PC-9 (cell line): Measurements from ENCODE around the gene DOHH. TPM values are rescaled to one million over a fixed set of nuclear protein-coding genes. Genes with fewer than 3 reads are reported as not detected.

Experiments used
- BruUV-seq: library from RNA; stranded (reverse); fragments of 400-500 nt; replicated peaks from 2 replicates; lab custom pipeline; 2021; lab: Mats Ljungman, UMichigan
- CTCF ChIA-PET: fragments of 300-600 bp; sonication (Branson Sonifier 250); formaldehyde crosslinking; loops from one replicate; lab custom pipeline; 2022; ENCODE audit warnings: antibody characterized with exemption; lab: Charles Lee
- POLR2A ChIA-PET: fragments of 300-600 bp; sonication (Branson Sonifier 250); formaldehyde crosslinking; loops from one replicate; lab custom pipeline; 2022; ENCODE audit warnings: antibody characterized with exemption; ENCODE audit not compliant: unreplicated experiment; lab: Charles Lee
- DNase-seq, 2 experiments: peaks; one replicate each; pipeline versions ENCODE4 v3.0.0 to v3.0.0-alpha.2; 2015 to 2022; ENCODE audit warnings: mixed read lengths in 1 of 2
- H2AFZ ChIP-seq: fragments of 200-600 bp; sonication (generic); 2 replicates; pipeline ENCODE4 v1.8.1; 2017; ENCODE audit warnings: antibody characterized with exemption
- H3F3A ChIP-seq: fragments of 200-600 bp; sonication (generic); 2 replicates; pipeline ENCODE4 v1.8.1; 2017; ENCODE audit warnings: antibody characterized with exemption, mild to moderate bottlenecking, low read depth; ENCODE audit not compliant: insufficient read depth
- H3K27ac ChIP-seq: fragments of 200-600 bp; sonication (generic); 2 replicates; pipeline ENCODE4 v1.6.1; 2016; ENCODE audit warnings: mixed run types
- H3K27me3 ChIP-seq: fragments of 200-600 bp; sonication (generic); 2 replicates; pipeline ENCODE4 v1.6.1; 2016; ENCODE audit warnings: low read depth, mixed run types; ENCODE audit not compliant: insufficient read depth
- H3K36me3 ChIP-seq: fragments of 200-600 bp; sonication (generic); 2 replicates; pipeline ENCODE4 v1.6.1; 2016; ENCODE audit warnings: low read depth, mixed run types
- H3K4me1 ChIP-seq: fragments of 200-600 bp; sonication (generic); replicated peaks from 2 replicates; pipeline ENCODE4 v1.6.1; 2016; ENCODE audit warnings: mixed run types; ENCODE audit not compliant: insufficient read depth
- H3K4me2 ChIP-seq: fragments of 200-600 bp; sonication (generic); 2 replicates; pipeline ENCODE4 v1.6.1; 2017; ENCODE audit warnings: mixed run types
- H3K4me3 ChIP-seq: fragments of 200-600 bp; sonication (generic); 2 replicates; pipeline ENCODE4 v1.6.1; 2016; ENCODE audit warnings: mixed run types
- H3K79me2 ChIP-seq: fragments of 200-600 bp; sonication (generic); 2 replicates; pipeline ENCODE4 v1.6.1; 2017; ENCODE audit warnings: low read depth, mixed run types
- H3K9me2 ChIP-seq: fragments of 200-600 bp; sonication (generic); 2 replicates; pipeline ENCODE4 v1.8.1; 2017; ENCODE audit warnings: mild to moderate bottlenecking; ENCODE audit not compliant: insufficient read depth
- H3K9me3 ChIP-seq: fragments of 200-600 bp; sonication (generic); 2 replicates; pipeline ENCODE4 v1.8.1; 2016; ENCODE audit warnings: low read depth; ENCODE audit not compliant: insufficient read depth
- H4K20me1 ChIP-seq: fragments of 200-600 bp; sonication (generic); 2 replicates; pipeline ENCODE4 v1.8.1; 2017; ENCODE audit not compliant: insufficient read depth
- EZH2 ChIP-seq: fragments of 200-600 bp; sonication (generic); IDR thresholded peaks from 2 replicates; pipeline ENCODE4 v1.8.0; 2017; ENCODE audit warnings: antibody characterized with exemption, low read depth
- intact Hi-C: fragments of 100-400 bp; cut with micrococcal nuclease; formaldehyde crosslinking; loops from one replicate; pipeline ENCODE4 v1.10.0; 2022; ENCODE audit not compliant: unreplicated experiment
- total RNA-seq: library from RNA; stranded (reverse); gene quantifications from 2 replicates; pipeline ENCODE4 v1.2.3, GENCODE V29; 2021
- TF ChIP-seq, protein P1 (sequence below): fragments of 200-600 bp; sonication (generic); conservative IDR thresholded peaks from 2 replicates; pipeline ENCODE4 v1.6.1; 2017; ENCODE audit warnings: mixed run types, antibody characterized with exemption, mild to moderate bottlenecking, moderate library complexity

Gene DOHH
- total RNA-seq, 1 experiment from 2014 or later: 7.7 TPM

DNA sequence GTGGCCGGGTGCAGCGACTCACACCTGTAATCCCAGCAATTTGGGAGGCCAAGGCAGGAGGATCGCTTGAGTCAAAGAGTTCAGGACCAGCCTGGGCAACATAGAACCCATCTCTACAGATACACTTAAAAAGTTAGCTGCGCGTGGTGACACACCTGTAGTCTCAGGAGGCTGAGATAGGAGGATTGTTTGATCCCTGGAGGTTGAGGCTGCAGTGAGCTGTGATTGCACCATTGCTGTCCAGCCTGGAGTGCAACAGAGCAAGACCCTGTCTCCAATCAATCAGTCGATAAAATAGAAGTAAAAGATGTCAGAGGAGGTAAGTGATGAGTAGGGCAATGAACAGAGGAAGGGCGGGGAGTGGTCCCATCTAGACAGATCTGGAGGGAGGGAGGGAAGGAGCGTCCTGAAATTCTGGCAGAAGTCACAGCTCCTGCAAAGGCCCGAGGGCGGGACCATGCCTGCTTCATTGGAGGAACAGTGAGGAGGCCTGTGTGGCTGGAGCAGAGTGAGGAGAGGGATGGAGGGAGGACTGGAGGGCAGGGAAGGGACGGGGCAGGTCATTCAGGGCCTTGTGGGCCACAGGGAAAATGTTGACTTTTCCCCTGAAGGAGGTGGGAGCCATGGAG is 29.9 kb downstream of the DOHH start:
- H3K4me3 ChIP-seq: no peak overlapping the region
- no peak overlapping the region for H3K27ac ChIP-seq
- CTCF ChIA-PET: interaction anchor here (1.1 kb wide), 1 partner anchor 10 kb away, joined by 3 read pairs; no protein-coding TSS in a partner anchor

DNA sequence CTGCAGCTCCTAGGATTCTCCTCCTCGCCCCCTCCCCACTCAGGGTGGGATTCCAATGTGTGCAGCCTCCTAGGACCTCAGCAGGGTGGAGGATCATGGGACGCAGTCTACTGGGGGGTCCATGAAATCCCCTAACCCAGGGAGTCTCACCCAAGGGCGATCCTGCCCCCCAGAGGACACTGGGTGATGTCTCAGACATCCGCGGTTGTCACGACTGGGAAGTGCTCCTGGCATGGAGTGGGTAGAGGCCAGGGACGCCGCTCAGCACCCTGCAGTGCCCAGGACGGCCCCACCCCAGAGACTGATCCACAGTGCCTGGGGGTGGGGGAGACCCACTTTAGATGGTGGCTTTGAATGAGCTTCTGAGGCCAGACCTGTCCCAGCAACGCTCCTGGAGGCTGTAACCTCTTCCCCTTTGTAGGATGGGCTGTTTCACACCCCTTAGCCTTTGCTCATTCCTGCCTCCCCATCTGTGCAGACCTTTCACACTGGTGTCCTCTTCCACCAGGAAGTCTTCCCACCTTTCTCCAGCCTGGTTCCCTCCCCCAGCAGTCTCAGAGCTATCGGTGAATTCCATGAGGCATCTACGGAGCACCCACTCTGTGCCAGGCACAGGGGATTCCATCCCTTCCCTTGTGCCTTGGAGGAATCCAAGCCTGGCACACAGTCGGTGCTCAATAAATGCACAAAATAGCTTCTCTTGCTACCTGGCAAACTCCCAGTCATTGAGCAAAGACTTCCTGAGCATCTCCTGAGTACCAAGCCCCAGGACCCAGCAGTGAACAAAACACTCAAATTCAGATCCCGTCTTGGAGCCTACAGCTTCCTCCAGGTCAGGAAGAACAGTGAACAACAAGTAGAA is 30.6 kb downstream of the DOHH start:
- no peak for DNase-seq
- Histone ChIP-seq H3K27ac (no peak overlapping the region), H2AFZ (no peak overlapping the region), H3K79me2 (no peaks in the 10 kb centered on the region), H3K4me3 (no peak overlapping the region), H3K36me3 (no peaks in the 10 kb centered on the region), H3K9me3 (no peaks in the 10 kb centered on the region), H3F3A (0 out of 2 replicates have a peak, but pooled peaks cover 3% of the 10 kb centered on the region), H3K27me3 (no peaks in the 10 kb centered on the region), H3K4me1 (no peaks in the 10 kb centered on the region), H3K9me2 (no peaks in the 10 kb centered on the region), H3K4me2 (no peak overlapping the region), H4K20me1 (no peaks in the 10 kb centered on the region)
- CTCF ChIA-PET: interaction anchor here (0.7 to 1.1 kb wide), 2 partner anchors 9 to 31 kb away, joined by 3 read pairs; partner anchors contain the start of gene DOHH
- POLR2A ChIA-PET: no interaction called here
- intact Hi-C loops: no loop called here
- TF ChIP-seq, protein P1, sequence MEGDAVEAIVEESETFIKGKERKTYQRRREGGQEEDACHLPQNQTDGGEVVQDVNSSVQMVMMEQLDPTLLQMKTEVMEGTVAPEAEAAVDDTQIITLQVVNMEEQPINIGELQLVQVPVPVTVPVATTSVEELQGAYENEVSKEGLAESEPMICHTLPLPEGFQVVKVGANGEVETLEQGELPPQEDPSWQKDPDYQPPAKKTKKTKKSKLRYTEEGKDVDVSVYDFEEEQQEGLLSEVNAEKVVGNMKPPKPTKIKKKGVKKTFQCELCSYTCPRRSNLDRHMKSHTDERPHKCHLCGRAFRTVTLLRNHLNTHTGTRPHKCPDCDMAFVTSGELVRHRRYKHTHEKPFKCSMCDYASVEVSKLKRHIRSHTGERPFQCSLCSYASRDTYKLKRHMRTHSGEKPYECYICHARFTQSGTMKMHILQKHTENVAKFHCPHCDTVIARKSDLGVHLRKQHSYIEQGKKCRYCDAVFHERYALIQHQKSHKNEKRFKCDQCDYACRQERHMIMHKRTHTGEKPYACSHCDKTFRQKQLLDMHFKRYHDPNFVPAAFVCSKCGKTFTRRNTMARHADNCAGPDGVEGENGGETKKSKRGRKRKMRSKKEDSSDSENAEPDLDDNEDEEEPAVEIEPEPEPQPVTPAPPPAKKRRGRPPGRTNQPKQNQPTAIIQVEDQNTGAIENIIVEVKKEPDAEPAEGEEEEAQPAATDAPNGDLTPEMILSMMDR: no peak
- no peak for TF ChIP-seq EZH2
- BruUV-seq: no TSS peak

More for the DNA sequence above, 29.9 kb downstream of the DOHH start:
- TF ChIP-seq EZH2: no peak
- TF ChIP-seq, protein P1: no peak
- no peaks in the 10 kb centered on the region for H3K79me2 ChIP-seq
- no peak overlapping the region for H3K4me2 ChIP-seq
- POLR2A ChIA-PET: no interaction called here
- H3F3A ChIP-seq: 0 out of 2 replicates have a peak, but pooled peaks cover 3% of the 10 kb centered on the region
- H3K9me3 ChIP-seq: no peaks in the 10 kb centered on the region
- BruUV-seq: no TSS peak
- H4K20me1 ChIP-seq: no peaks in the 10 kb centered on the region
- intact Hi-C loops: no loop called here
- no peaks in the 10 kb centered on the region for H3K27me3 ChIP-seq
- H3K36me3 ChIP-seq: no peaks in the 10 kb centered on the region
- H2AFZ ChIP-seq: no peak overlapping the region
- no peaks in the 10 kb centered on the region for H3K9me2 ChIP-seq
- DNase-seq: no peak
- H3K4me1 ChIP-seq: no peaks in the 10 kb centered on the region

DNA sequence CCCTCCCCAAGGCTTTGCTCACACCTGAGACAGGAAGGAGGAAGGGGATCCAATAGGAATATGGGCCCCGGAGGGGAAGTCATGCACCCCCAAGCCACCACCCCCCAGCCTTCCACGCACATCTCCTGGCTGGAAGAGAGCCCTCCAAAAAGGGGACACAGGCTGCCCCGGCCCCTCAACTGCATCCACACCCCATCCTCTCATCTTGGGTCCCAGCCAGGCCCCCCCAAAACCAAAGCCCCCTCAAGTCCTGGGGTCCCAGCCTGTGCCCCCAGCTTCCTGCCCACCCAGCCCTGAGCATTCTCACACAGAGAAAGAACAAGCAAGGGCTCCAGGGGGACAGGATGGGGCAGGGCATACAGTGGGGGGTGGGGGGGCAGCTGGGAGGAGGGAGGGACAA is 32.3 kb downstream of the DOHH start:
- H3K27ac ChIP-seq: no peak overlapping the region
- H4K20me1 ChIP-seq: no peaks in the 10 kb centered on the region
- H3K27me3 ChIP-seq: no peaks in the 10 kb centered on the region
- no peak overlapping the region for H3K4me2 ChIP-seq
- H3K36me3 ChIP-seq: no peaks in the 10 kb centered on the region
- intact Hi-C loops: no loop called here
- no peak overlapping the region for H3K4me3 ChIP-seq
- CTCF ChIA-PET: no interaction called here
- H3K9me3 ChIP-seq: no peaks in the 10 kb centered on the region
- H3K4me1 ChIP-seq: no peaks in the 10 kb centered on the region
- no peaks in the 10 kb centered on the region for H3K9me2 ChIP-seq
- no peak overlapping the region for H2AFZ ChIP-seq
- DNase-seq: no peak
- H3F3A ChIP-seq: 0 out of 2 replicates have a peak, but pooled peaks cover 3% of the 10 kb centered on the region
- TF ChIP-seq, protein P1: no peak
- TF ChIP-seq EZH2: no peak
- no TSS peak for BruUV-seq
- POLR2A ChIA-PET: interaction anchor here (0.6 kb wide), 1 partner anchor 17 kb away, joined by 8 read pairs; no protein-coding TSS in a partner anchor
- no peaks in the 10 kb centered on the region for H3K79me2 ChIP-seq
